ENCODE results near the gene CENPU.

Gene CENPU

DNA sequence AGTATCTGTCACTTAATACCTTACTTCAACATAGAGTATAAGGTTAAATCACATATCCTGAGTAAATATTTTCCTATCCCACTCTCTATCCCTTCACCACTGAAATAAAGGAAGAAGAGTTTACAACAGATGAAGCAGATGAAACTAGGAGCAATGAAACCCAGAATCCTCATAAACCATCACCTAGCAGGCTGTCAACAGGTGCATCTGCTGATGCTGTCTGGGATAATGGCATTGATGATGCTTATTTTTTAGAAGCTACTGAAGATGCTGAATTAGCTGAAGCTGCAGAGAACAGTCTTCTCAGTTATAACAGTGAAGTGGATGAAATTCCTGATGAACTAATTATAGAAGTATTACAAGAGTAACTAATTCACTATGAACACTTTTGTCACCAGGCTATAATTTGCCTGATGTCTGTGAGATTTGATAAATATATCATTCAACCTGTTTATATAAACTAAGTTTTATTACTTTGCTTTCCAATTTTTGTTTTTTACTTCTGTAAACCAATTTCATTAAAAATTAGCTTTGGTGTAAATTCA, 39.4 kb downstream of the CENPU start:
- Histone ChIP-seq H3K14ac (ENCODE audit: low read length in 2 of 2) (no peak overlapping the region), H3K36me3 (ENCODE audit: control insufficient read depth in 1 of 2, insufficient read depth in 2 of 2, low read depth in 1 of 2, low read length in 2 of 2) (peaks cover 0 to 28% of the 10 kb centered on the region in 2 experiments), H3K9me3 (ENCODE audit: control insufficient read depth, low read length) (no peaks in the 10 kb centered on the region)

DNA sequence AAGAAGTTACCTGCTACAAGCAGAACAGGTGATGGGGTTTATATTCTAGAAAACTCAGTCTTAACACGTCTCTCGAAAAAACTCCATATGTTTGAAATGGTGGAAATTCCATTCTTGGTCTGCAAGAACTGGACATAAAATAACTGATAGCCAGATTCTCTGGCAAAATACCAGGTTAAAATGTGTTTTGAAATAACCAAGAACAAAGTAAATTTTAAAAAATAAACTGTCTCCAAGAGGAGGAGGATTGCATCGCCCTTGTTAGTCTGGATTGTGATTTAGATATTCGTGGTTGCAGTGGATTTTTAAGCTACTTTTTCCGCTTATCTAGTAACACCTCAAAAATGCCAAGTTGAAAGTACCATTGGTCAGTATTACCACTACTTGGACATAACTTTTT, 40.8 kb downstream of the CENPU start:
- no peaks in the 10 kb centered on the region for H3K9me3 ChIP-seq (ENCODE audit: control insufficient read depth, low read length)

More for the DNA sequence above, 39.4 kb downstream of the CENPU start:
- H2BK5ac ChIP-seq (ENCODE audit: low read depth, low read length, poor library complexity, severe bottlenecking) = no peak overlapping the region
- H2BK15ac ChIP-seq (ENCODE audit: low read depth, poor library complexity, severe bottlenecking) = no peak overlapping the region
- H3K4ac ChIP-seq (ENCODE audit: low read depth in 1 of 2, low read length in 2 of 2) = no peak overlapping the region
- no peak overlapping the region for H3K27ac ChIP-seq (ENCODE audit: low read length, poor library complexity, severe bottlenecking)
- no peak overlapping the region for H3K4me3 ChIP-seq (ENCODE audit: insufficient read depth in 1 of 2, low read depth in 1 of 2, low read length in 2 of 2)
- H3K4me1 ChIP-seq (ENCODE audit: control insufficient read depth, insufficient read depth, low read depth, low read length) = peaks cover 2% of the 10 kb centered on the region
- no peak overlapping the region for H2AFZ ChIP-seq (ENCODE audit: low read depth, low read length)
- no peak overlapping the region for H2AK5ac ChIP-seq (ENCODE audit: low read length, severe bottlenecking)
- no peak overlapping the region for H2BK12ac ChIP-seq (ENCODE audit: low read length in 2 of 2)
- no peak overlapping the region for H2BK120ac ChIP-seq (ENCODE audit: low read depth, low read length)
- H3K23ac ChIP-seq (ENCODE audit: low read length in 2 of 2) = no peak overlapping the region
- no peak overlapping the region for H4K8ac ChIP-seq (ENCODE audit: low read length)
- no peaks in the 10 kb centered on the region for H3K79me1 ChIP-seq (replicated peaks; ENCODE audit: low read length, poor library complexity, severe bottlenecking)
- H3K4me2 ChIP-seq (ENCODE audit: low read length, poor library complexity, severe bottlenecking) = no peak overlapping the region
- DNase-seq = no peak
- no peak overlapping the region for H4K91ac ChIP-seq (ENCODE audit: low read length)
- H3K27me3 ChIP-seq (ENCODE audit: control insufficient read depth in 1 of 2, insufficient read depth in 1 of 2, low read length in 2 of 2) = no peaks in the 10 kb centered on the region
- no peak overlapping the region for H3K9ac ChIP-seq (ENCODE audit: low read length)
- no peak overlapping the region for H3K18ac ChIP-seq (ENCODE audit: low read depth in 1 of 2, low read length in 2 of 2)

DNA sequence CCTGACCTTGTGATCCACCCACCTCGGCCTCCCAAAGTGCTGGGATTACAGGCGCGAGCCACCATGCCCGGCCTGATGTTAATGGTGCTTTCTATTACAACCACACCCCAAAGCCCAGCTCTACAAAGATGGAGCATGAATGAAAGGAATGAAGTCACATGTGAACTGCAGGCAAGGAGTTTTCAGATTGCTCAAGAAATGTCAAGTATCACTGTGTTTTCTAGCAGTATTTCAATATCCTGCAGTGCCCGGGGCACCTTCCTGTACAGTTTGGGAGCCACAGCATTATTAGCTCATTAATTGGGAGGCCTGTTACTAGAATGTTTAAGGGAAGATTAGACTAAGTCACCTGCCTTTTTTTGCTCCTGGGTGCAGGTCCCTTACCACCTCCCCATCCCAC, 44.2 kb downstream of the CENPU start:
- Histone ChIP-seq H4K8ac (ENCODE audit: low read length) (no peak overlapping the region), H4K91ac (ENCODE audit: low read length) (no peak overlapping the region), H2AFZ (ENCODE audit: low read depth, low read length) (no peak overlapping the region), H3K4me1 (ENCODE audit: control insufficient read depth, insufficient read depth, low read depth, low read length) (peaks cover 6% of the 10 kb centered on the region), H3K9me3 (ENCODE audit: control insufficient read depth, low read length) (no peaks in the 10 kb centered on the region), H3K4me2 (ENCODE audit: low read length, poor library complexity, severe bottlenecking) (no peak overlapping the region), H3K27ac (ENCODE audit: low read length, poor library complexity, severe bottlenecking) (no peak overlapping the region), H3K23ac (ENCODE audit: low read length in 2 of 2) (no peak overlapping the region), H3K79me1 (replicated peaks; ENCODE audit: low read length, poor library complexity, severe bottlenecking) (peaks cover 2% of the 10 kb centered on the region), H3K4ac (ENCODE audit: low read depth in 1 of 2, low read length in 2 of 2) (no peak overlapping the region), H3K4me3 (ENCODE audit: insufficient read depth in 1 of 2, low read depth in 1 of 2, low read length in 2 of 2) (no peak overlapping the region), H3K36me3 (ENCODE audit: control insufficient read depth in 1 of 2, insufficient read depth in 2 of 2, low read depth in 1 of 2, low read length in 2 of 2) (peaks cover 0 to 30% of the 10 kb centered on the region in 2 experiments), H2BK15ac (ENCODE audit: low read depth, poor library complexity, severe bottlenecking) (no peak overlapping the region), H3K18ac (ENCODE audit: low read depth in 1 of 2, low read length in 2 of 2) (no peak overlapping the region), H2BK5ac (ENCODE audit: low read depth, low read length, poor library complexity, severe bottlenecking) (no peak overlapping the region), H3K14ac (ENCODE audit: low read length in 2 of 2) (no peak overlapping the region), H3K9ac (ENCODE audit: low read length) (no peak overlapping the region), H2BK12ac (ENCODE audit: low read length in 2 of 2) (no peak overlapping the region), H2AK5ac (ENCODE audit: low read length, severe bottlenecking) (peak overlapping the region; percentile 97), H2BK120ac (ENCODE audit: low read depth, low read length) (no peak overlapping the region), H3K27me3 (ENCODE audit: control insufficient read depth in 1 of 2, insufficient read depth in 1 of 2, low read length in 2 of 2) (no peaks in the 10 kb centered on the region)
- no peak for DNase-seq
- 94% methylated on average over 2 of the region's 5 CpGs for WGBS

More for the DNA sequence above, 40.8 kb downstream of the CENPU start:
- DNase-seq = no peak
- Histone ChIP-seq H3K4me2 (ENCODE audit: low read length, poor library complexity, severe bottlenecking) (no peak overlapping the region), H3K27ac (ENCODE audit: low read length, poor library complexity, severe bottlenecking) (no peak overlapping the region), H3K4me3 (ENCODE audit: insufficient read depth in 1 of 2, low read depth in 1 of 2, low read length in 2 of 2) (no peak overlapping the region), H2BK120ac (ENCODE audit: low read depth, low read length) (no peak overlapping the region), H3K36me3 (ENCODE audit: control insufficient read depth in 1 of 2, insufficient read depth in 2 of 2, low read depth in 1 of 2, low read length in 2 of 2) (peaks cover 0 to 28% of the 10 kb centered on the region in 2 experiments), H3K4me1 (ENCODE audit: control insufficient read depth, insufficient read depth, low read depth, low read length) (peaks cover 5% of the 10 kb centered on the region), H3K18ac (ENCODE audit: low read depth in 1 of 2, low read length in 2 of 2) (no peak overlapping the region), H2BK5ac (ENCODE audit: low read depth, low read length, poor library complexity, severe bottlenecking) (no peak overlapping the region), H3K14ac (ENCODE audit: low read length in 2 of 2) (no peak overlapping the region), H3K4ac (ENCODE audit: low read depth in 1 of 2, low read length in 2 of 2) (no peak overlapping the region), H4K91ac (ENCODE audit: low read length) (no peak overlapping the region), H2AK5ac (ENCODE audit: low read length, severe bottlenecking) (no peak overlapping the region), H2AFZ (ENCODE audit: low read depth, low read length) (no peak overlapping the region), H3K79me1 (replicated peaks; ENCODE audit: low read length, poor library complexity, severe bottlenecking) (peaks cover 2% of the 10 kb centered on the region), H2BK12ac (ENCODE audit: low read length in 2 of 2) (no peak overlapping the region), H3K9ac (ENCODE audit: low read length) (no peak overlapping the region), H3K27me3 (ENCODE audit: control insufficient read depth in 1 of 2, insufficient read depth in 1 of 2, low read length in 2 of 2) (no peaks in the 10 kb centered on the region), H3K23ac (ENCODE audit: low read length in 2 of 2) (no peak overlapping the region), H4K8ac (ENCODE audit: low read length) (no peak overlapping the region), H2BK15ac (ENCODE audit: low read depth, poor library complexity, severe bottlenecking) (no peak overlapping the region)
- 90% methylated on average over 5 of the region's 5 CpGs for WGBS

DNA sequence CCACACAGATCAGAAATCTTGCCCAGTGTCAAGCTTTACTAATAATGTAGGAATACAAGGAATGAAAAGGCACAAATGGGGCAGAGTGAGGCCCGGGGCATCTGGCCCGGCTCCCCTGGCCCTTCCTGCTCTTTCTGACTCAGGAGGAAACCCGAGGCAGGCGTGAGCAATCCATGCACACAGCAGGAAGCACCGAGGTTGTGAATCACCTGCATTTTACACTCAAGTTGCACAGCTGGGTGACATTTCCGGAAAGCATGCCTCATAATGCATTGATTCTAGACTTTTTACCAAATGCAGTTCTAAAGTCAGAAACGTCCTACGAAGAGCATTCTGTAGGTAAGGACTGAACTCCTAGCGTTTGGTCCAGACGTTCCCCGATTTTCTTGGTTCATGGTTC, 45.4 kb downstream of the CENPU start:
- peak; percentile 73 for DNase-seq
- Histone ChIP-seq H4K91ac (ENCODE audit: low read length) (no peak overlapping the region), H3K27me3 (ENCODE audit: control insufficient read depth in 1 of 2, insufficient read depth in 1 of 2, low read length in 2 of 2) (no peaks in the 10 kb centered on the region), H3K36me3 (ENCODE audit: control insufficient read depth in 1 of 2, insufficient read depth in 2 of 2, low read depth in 1 of 2, low read length in 2 of 2) (peaks cover 0 to 21% of the 10 kb centered on the region in 2 experiments), H3K18ac (ENCODE audit: low read depth in 1 of 2, low read length in 2 of 2) (no peak overlapping the region), H2BK12ac (ENCODE audit: low read length in 2 of 2) (no peak overlapping the region), H4K8ac (ENCODE audit: low read length) (peak overlapping the region; percentile 42), H3K14ac (ENCODE audit: low read length in 2 of 2) (no peak overlapping the region), H2BK5ac (ENCODE audit: low read depth, low read length, poor library complexity, severe bottlenecking) (no peak overlapping the region), H2AK5ac (ENCODE audit: low read length, severe bottlenecking) (no peak overlapping the region), H3K4me3 (ENCODE audit: insufficient read depth in 1 of 2, low read depth in 1 of 2, low read length in 2 of 2) (no peak overlapping the region), H2BK15ac (ENCODE audit: low read depth, poor library complexity, severe bottlenecking) (no peak overlapping the region), H3K9ac (ENCODE audit: low read length) (peak overlapping the region; percentile 55), H3K4me2 (ENCODE audit: low read length, poor library complexity, severe bottlenecking) (peak overlapping the region; percentile 35), H3K23ac (ENCODE audit: low read length in 2 of 2) (no peak overlapping the region), H2BK120ac (ENCODE audit: low read depth, low read length) (no peak overlapping the region), H3K9me3 (ENCODE audit: control insufficient read depth, low read length) (no peaks in the 10 kb centered on the region), H2AFZ (ENCODE audit: low read depth, low read length) (no peak overlapping the region), H3K4me1 (ENCODE audit: control insufficient read depth, insufficient read depth, low read depth, low read length) (peaks cover 7% of the 10 kb centered on the region), H3K4ac (ENCODE audit: low read depth in 1 of 2, low read length in 2 of 2) (no peak overlapping the region), H3K79me1 (replicated peaks; ENCODE audit: low read length, poor library complexity, severe bottlenecking) (peaks cover 2% of the 10 kb centered on the region), H3K27ac (ENCODE audit: low read length, poor library complexity, severe bottlenecking) (peak overlapping the region; percentile 82)
- 20% methylated on average over 11 of the region's 11 CpGs for WGBS
